HCT116 (cell line): ENCODE data around the gene INPP1. TPM values are rescaled to one million over a fixed set of nuclear protein-coding genes. Genes with fewer than 3 reads are reported as not detected.

ENCODE experiments used
- ATAC-seq: fragments of 200-7000 bp; cut with Tn5 transposase; 2 replicates; pipeline ENCODE4 v1.9.1; 2020; ENCODE audit warnings: mild to moderate bottlenecking, moderate library complexity
- BruUV-seq: library from RNA; stranded (reverse); fragments of 400-500 nt; replicated peaks from 2 replicates; lab custom pipeline; 2021; lab: Mats Ljungman, UMichigan
- CTCF ChIA-PET: fragments of 300-600 bp; sonication (Branson Sonifier 250); formaldehyde crosslinking; loops from one replicate; lab custom pipeline; 2021; ENCODE audit warnings: antibody characterized with exemption; lab: Charles Lee
- POLR2A ChIA-PET: fragments of 300-600, 350-600 bp; sonication (Branson Sonifier 250); formaldehyde crosslinking; loops from one replicate; lab custom pipeline; 2021; ENCODE audit warnings: antibody characterized with exemption; lab: Charles Lee
- RAD21 ChIA-PET, 2 experiments: fragments of 300-600 bp; sonication (Branson Sonifier 250); formaldehyde crosslinking; loops; one replicate each; lab custom pipeline; 2023; ENCODE audit warnings: low total read pairs in 2 of 2; ENCODE audit not compliant: uncharacterized antibody in 2 of 2, unreplicated experiment in 2 of 2, low non-redundant PET in 1 of 2; lab: Charles Lee
- DNase-seq: peaks from one replicate; pipeline ENCODE4 v3.0.0-alpha.2; 2010; ENCODE audit warnings: low read depth, low spot score
- H2AFZ ChIP-seq: fragments of 200-600 bp; shearing (Covaris generic), sonication (generic); 2 replicates; pipeline ENCODE4 v1.6.1; 2017; ENCODE audit warnings: low read depth, mixed run types, mixed read lengths, antibody characterized with exemption, low read length; ENCODE audit not compliant: poor library complexity, severe bottlenecking
- H3K27ac ChIP-seq: 2 replicates; pipeline ENCODE4 v1.5.1; 2012; ENCODE audit warnings: low read depth, low read length
- H3K27me3 ChIP-seq: fragments of 200-600 bp; sonication (generic); 2 replicates; pipeline ENCODE4 v1.6.1; 2016; ENCODE audit warnings: mixed run types, low read length, mixed read lengths; ENCODE audit not compliant: insufficient read depth
- H3K36me3 ChIP-seq, 2 experiments: fragments of 200-500 bp in 1 of 2; fragments of 200-600 bp in 1 of 2; sonication (Bioruptor generic) in 1 of 2; sonication (generic) in 1 of 2; 2 replicates each; pipeline versions ENCODE4 v1.5.1 to v1.6.1; 2014 to 2016; ENCODE audit warnings: low read length in 2 of 2, inconsistent platforms in 1 of 2, mixed read lengths in 1 of 2, mixed run types in 1 of 2; ENCODE audit not compliant: insufficient read depth in 2 of 2, control insufficient read depth in 1 of 2
- H3K4me1 ChIP-seq, 2 experiments: fragments of 200-600 bp in 1 of 2; sonication (generic) in 1 of 2; 2 replicates each; pipeline versions ENCODE4 v1.5.1 to v1.6.1; 2012 to 2017; ENCODE audit warnings: low read length in 2 of 2, inconsistent platforms in 1 of 2, mild to moderate bottlenecking in 1 of 2, mixed read lengths in 1 of 2, mixed run types in 1 of 2, moderate library complexity in 1 of 2; ENCODE audit not compliant: insufficient read depth in 2 of 2, control insufficient read depth in 1 of 2
- H3K4me2 ChIP-seq: fragments of 200-600 bp; sonication (generic); 2 replicates; pipeline ENCODE4 v1.6.1; 2017; ENCODE audit warnings: mixed run types, low read length, mixed read lengths
- H3K4me3 ChIP-seq, 2 experiments: fragments of 200-600 bp in 1 of 2; sonication (generic) in 1 of 2; replicated peaks in 1 of 2; 2 replicates each; pipeline ENCODE4 v1.5.1; 2011 to 2016; ENCODE audit warnings: low read length in 2 of 2, control low read depth in 1 of 2, low read depth in 1 of 2, mild to moderate bottlenecking in 1 of 2, mixed read lengths in 1 of 2, mixed run types in 1 of 2
- H3K79me2 ChIP-seq: fragments of 200-600 bp; sonication (generic); 2 replicates; pipeline ENCODE4 v1.6.1; 2017; ENCODE audit warnings: mild to moderate bottlenecking, mixed run types, low read length, moderate library complexity, mixed read lengths; ENCODE audit not compliant: insufficient read depth
- H3K9ac ChIP-seq: fragments of 200-600 bp; sonication (generic); 2 replicates; pipeline ENCODE4 v1.6.1; 2016; ENCODE audit warnings: low read length, mixed read lengths
- H3K9me2 ChIP-seq: fragments of 200-600 bp; sonication (generic), shearing (Covaris generic); 2 replicates; pipeline ENCODE4 v1.6.1; 2017; ENCODE audit warnings: mixed run types, mild to moderate bottlenecking, moderate library complexity; ENCODE audit not compliant: insufficient read depth
- H3K9me3 ChIP-seq, 2 experiments: fragments of 200-500 bp in 1 of 2; fragments of 200-600 bp in 1 of 2; sonication (Bioruptor generic) in 1 of 2; sonication (generic) in 1 of 2; 2 replicates each; pipeline ENCODE4 v1.6.1; 2014 to 2017; ENCODE audit warnings: low read length in 2 of 2, mixed read lengths in 2 of 2, inconsistent platforms in 1 of 2, low read depth in 1 of 2, mild to moderate bottlenecking in 1 of 2, mixed run types in 1 of 2, moderate library complexity in 1 of 2; ENCODE audit not compliant: control insufficient read depth in 1 of 2, insufficient read depth in 1 of 2
- H4K20me1 ChIP-seq: fragments of 200-600 bp; sonication (generic), shearing (Covaris generic); 2 replicates; pipeline ENCODE4 v1.6.1; 2017; ENCODE audit warnings: mixed run types, mild to moderate bottlenecking, moderate library complexity; ENCODE audit not compliant: insufficient read depth
- CBX3 ChIP-seq: IDR thresholded peaks from 2 replicates; pipeline ENCODE4 v1.6.1; 2012; ENCODE audit warnings: low read depth
- EGR1 ChIP-seq: IDR thresholded peaks from 2 replicates; pipeline ENCODE4 v1.6.1; 2012; ENCODE audit warnings: low read depth
- ELF1 ChIP-seq: IDR thresholded peaks from 2 replicates; pipeline ENCODE4 v1.6.1; 2012; ENCODE audit warnings: low read depth, borderline replicate concordance
- EZH2phosphoT487 ChIP-seq: fragments of 200-600 bp; IDR thresholded peaks from 2 replicates; pipeline ENCODE4 v1.6.1; 2018; ENCODE audit warnings: antibody characterized with exemption, borderline replicate concordance
- FOSL1 ChIP-seq: IDR thresholded peaks from 2 replicates; pipeline ENCODE4 v1.6.1; 2012; ENCODE audit warnings: low read depth
- JUND ChIP-seq: IDR thresholded peaks from 2 replicates; pipeline ENCODE4 v1.6.1; 2012
- POLR2A ChIP-seq: IDR thresholded peaks from 2 replicates; pipeline ENCODE4 v1.7.0; 2011; ENCODE audit warnings: borderline replicate concordance; ENCODE audit not compliant: insufficient read depth, insufficient read length; ENCODE audit errors: extremely low read depth
- RAD21 ChIP-seq: IDR thresholded peaks from 2 replicates; pipeline ENCODE4 v1.6.1; 2012; ENCODE audit warnings: low read depth, mild to moderate bottlenecking
- SP1 ChIP-seq: IDR thresholded peaks from 2 replicates; pipeline ENCODE4 v1.6.1; 2012; ENCODE audit warnings: low read depth
- SRF ChIP-seq: IDR thresholded peaks from 2 replicates; pipeline ENCODE4 v1.6.1; 2012; ENCODE audit warnings: low read depth
- TCF7L2 ChIP-seq: IDR thresholded peaks from 2 replicates; pipeline ENCODE4 v1.7.0; 2011; ENCODE audit warnings: borderline replicate concordance, inconsistent platforms; ENCODE audit not compliant: insufficient read depth, insufficient read length; ENCODE audit errors: extremely low read depth
- YY1 ChIP-seq: IDR thresholded peaks from 2 replicates; pipeline ENCODE4 v1.6.1; 2011; ENCODE audit warnings: low read length, low read depth, moderate library complexity, mild to moderate bottlenecking; ENCODE audit not compliant: insufficient replicate concordance; ENCODE audit errors: extremely low read depth
- intact Hi-C: fragments of 100-400 bp; cut with micrococcal nuclease; formaldehyde crosslinking; loops from 2 replicates; pipeline ENCODE4 v1.10.0; 2022
- total RNA-seq: library from RNA; stranded (reverse); gene quantifications from one replicate; pipeline ENCODE4 v1.2.1, GENCODE V29; 2021; ENCODE audit not compliant: unreplicated experiment
- TF ChIP-seq, protein P1 (sequence below): IDR thresholded peaks from 2 replicates; pipeline ENCODE4 v1.6.1; 2012
- TF ChIP-seq, protein P2 (sequence below): IDR thresholded peaks from 2 replicates; pipeline ENCODE4 v1.6.1; 2012
- TF ChIP-seq, protein P3 (sequence below), 3 experiments: fragments of 200-600 bp in 1 of 3; sonication (generic) in 1 of 3; IDR thresholded peaks in 2 of 3; conservative IDR thresholded peaks in 1 of 3; 2 replicates each; pipeline ENCODE4 v1.5.1; 2012 to 2017; ENCODE audit warnings: low read depth in 2 of 3, low read length in 2 of 3, antibody characterized with exemption in 1 of 3, borderline replicate concordance in 1 of 3, control low read depth in 1 of 3, mild to moderate bottlenecking in 1 of 3, mixed read lengths in 1 of 3, mixed run types in 1 of 3, moderate library complexity in 1 of 3; ENCODE audit not compliant: insufficient read depth in 1 of 3
- TF ChIP-seq, protein P4 (sequence below): IDR thresholded peaks from 2 replicates; pipeline ENCODE4 v1.6.1; 2012; ENCODE audit warnings: low read depth

The INPP1 gene
- total RNA-seq, 1 experiment from 2014 or later, result 19.6 TPM

DNA sequence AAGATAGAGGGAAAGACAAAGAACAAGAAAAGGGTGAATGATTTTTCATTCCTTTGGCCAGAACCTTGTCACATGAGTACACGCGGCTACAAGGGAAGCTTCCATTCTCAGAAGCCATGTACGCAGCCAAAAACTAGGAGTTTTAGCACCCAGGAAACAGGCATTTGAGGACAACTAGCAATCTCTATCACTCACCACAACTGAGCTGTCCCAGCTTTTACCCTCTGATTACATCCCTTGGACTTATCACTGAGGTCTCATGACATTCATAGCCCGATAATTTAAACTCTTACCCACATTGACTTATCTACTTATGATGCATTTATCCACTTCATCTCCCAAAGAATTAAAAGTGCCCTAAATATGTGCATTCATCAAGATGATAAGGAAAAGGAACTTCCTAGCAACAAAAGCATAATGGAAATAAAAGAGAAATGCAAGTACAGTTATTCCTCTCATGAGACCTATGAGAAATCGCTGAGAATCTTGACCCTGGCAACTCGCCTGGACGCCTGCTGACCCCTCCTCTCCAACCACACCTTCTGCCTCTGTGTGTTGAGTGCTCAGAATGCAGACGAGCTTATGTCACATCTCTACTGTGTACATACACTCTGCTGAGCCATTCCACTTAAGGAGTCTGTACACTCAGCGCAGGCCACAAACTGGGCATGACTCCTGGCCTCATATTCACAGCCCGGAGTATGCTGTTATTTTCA lies 36.0 kb downstream of the INPP1 start:
- Histone ChIP-seq H3K4me2 (no peak overlapping the region), H3K79me2 (no peaks in the 10 kb centered on the region)
- TF ChIP-seq EZH2phosphoT487, result no peak
- no peak for TF ChIP-seq SP1
- TF ChIP-seq, protein P1, sequence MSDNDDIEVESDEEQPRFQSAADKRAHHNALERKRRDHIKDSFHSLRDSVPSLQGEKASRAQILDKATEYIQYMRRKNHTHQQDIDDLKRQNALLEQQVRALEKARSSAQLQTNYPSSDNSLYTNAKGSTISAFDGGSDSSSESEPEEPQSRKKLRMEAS, result no peak
- no peak for TF ChIP-seq EGR1
- TF ChIP-seq FOSL1, result no peak
- TF ChIP-seq, protein P2, sequence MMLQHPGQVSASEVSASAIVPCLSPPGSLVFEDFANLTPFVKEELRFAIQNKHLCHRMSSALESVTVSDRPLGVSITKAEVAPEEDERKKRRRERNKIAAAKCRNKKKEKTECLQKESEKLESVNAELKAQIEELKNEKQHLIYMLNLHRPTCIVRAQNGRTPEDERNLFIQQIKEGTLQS, result no peak
- no peak for TF ChIP-seq RAD21
- TF ChIP-seq, protein P3, sequence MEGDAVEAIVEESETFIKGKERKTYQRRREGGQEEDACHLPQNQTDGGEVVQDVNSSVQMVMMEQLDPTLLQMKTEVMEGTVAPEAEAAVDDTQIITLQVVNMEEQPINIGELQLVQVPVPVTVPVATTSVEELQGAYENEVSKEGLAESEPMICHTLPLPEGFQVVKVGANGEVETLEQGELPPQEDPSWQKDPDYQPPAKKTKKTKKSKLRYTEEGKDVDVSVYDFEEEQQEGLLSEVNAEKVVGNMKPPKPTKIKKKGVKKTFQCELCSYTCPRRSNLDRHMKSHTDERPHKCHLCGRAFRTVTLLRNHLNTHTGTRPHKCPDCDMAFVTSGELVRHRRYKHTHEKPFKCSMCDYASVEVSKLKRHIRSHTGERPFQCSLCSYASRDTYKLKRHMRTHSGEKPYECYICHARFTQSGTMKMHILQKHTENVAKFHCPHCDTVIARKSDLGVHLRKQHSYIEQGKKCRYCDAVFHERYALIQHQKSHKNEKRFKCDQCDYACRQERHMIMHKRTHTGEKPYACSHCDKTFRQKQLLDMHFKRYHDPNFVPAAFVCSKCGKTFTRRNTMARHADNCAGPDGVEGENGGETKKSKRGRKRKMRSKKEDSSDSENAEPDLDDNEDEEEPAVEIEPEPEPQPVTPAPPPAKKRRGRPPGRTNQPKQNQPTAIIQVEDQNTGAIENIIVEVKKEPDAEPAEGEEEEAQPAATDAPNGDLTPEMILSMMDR (IDR thresholded peaks at IDR 0.05 in 2 of 3, conservative IDR thresholded peaks at IDR 0.05 in 1 of 3; ENCODE audit: borderline replicate concordance in 1 of 3, insufficient read depth in 1 of 3, low read depth in 2 of 3, low read length in 2 of 3), result no peak
- TF ChIP-seq ELF1, result no peak
- no peak for TF ChIP-seq JUND
- TF ChIP-seq CBX3, result no peak
- TF ChIP-seq TCF7L2, result no peak
- no peak for TF ChIP-seq POLR2A
- no peak for TF ChIP-seq YY1
- TF ChIP-seq, protein P4, sequence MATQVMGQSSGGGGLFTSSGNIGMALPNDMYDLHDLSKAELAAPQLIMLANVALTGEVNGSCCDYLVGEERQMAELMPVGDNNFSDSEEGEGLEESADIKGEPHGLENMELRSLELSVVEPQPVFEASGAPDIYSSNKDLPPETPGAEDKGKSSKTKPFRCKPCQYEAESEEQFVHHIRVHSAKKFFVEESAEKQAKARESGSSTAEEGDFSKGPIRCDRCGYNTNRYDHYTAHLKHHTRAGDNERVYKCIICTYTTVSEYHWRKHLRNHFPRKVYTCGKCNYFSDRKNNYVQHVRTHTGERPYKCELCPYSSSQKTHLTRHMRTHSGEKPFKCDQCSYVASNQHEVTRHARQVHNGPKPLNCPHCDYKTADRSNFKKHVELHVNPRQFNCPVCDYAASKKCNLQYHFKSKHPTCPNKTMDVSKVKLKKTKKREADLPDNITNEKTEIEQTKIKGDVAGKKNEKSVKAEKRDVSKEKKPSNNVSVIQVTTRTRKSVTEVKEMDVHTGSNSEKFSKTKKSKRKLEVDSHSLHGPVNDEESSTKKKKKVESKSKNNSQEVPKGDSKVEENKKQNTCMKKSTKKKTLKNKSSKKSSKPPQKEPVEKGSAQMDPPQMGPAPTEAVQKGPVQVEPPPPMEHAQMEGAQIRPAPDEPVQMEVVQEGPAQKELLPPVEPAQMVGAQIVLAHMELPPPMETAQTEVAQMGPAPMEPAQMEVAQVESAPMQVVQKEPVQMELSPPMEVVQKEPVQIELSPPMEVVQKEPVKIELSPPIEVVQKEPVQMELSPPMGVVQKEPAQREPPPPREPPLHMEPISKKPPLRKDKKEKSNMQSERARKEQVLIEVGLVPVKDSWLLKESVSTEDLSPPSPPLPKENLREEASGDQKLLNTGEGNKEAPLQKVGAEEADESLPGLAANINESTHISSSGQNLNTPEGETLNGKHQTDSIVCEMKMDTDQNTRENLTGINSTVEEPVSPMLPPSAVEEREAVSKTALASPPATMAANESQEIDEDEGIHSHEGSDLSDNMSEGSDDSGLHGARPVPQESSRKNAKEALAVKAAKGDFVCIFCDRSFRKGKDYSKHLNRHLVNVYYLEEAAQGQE, result no peak
- TF ChIP-seq SRF, result no peak
- TF ChIP-seq, all 23 proteins: peak for 0
- H2AFZ ChIP-seq, result no peak overlapping the region
- ATAC-seq, result no peak
- no peaks in the 10 kb centered on the region for H3K27me3 ChIP-seq
- H3K36me3 ChIP-seq, result no peaks in the 10 kb centered on the region
- BruUV-seq, result no TSS peak
- no peak overlapping the region for H3K9ac ChIP-seq
- no peaks in the 10 kb centered on the region for H4K20me1 ChIP-seq
- H3K27ac ChIP-seq, result no peak overlapping the region
- ChIA-PET RAD21 (no interaction called here), POLR2A (interaction anchor here (0.5 kb wide), 1 partner anchor 401 kb away, joined by 3 read pairs; no protein-coding TSS in a partner anchor), CTCF (no interaction called here)
- H3K9me2 ChIP-seq, result no peaks in the 10 kb centered on the region
- intact Hi-C loops, result loop anchor here (10.0 kb wide), 1 partner anchor 305 kb away; no protein-coding TSS in a partner anchor
- H3K4me1 ChIP-seq, result no peaks in the 10 kb centered on the region
- H3K9me3 ChIP-seq, result no peaks in the 10 kb centered on the region
- DNase-seq, result no peak
- H3K4me3 ChIP-seq, result no peak overlapping the region
